Memory B cell (primary cell): Measurements from ENCODE around the gene TGFB2.

Experiments used
- ATAC-seq: fragments of 150-1000 bp; cut with Tn5 transposase; 2 replicates; pipeline ENCODE4 v1.10.0; 2021; ENCODE audit warnings: low read depth, mild to moderate bottlenecking, moderate library complexity
- DNase-seq, 2 donors: peaks; one replicate each; pipeline ENCODE4 v3.0.0; 2022; ENCODE audit warnings: low spot score in 2 of 2
- H3K27ac Mint-ChIP-seq: one replicate; pipeline ENCODE4 v1.8.0; 2022; ENCODE audit warnings: mild to moderate bottlenecking, moderate library complexity, mixed read lengths
- H3K27me3 Mint-ChIP-seq: one replicate; pipeline ENCODE4 v1.8.0; 2022; ENCODE audit warnings: mixed read lengths
- H3K36me3 Mint-ChIP-seq: one replicate; pipeline ENCODE4 v1.8.0; 2022; ENCODE audit warnings: mild to moderate bottlenecking, mixed read lengths
- H3K4me1 Mint-ChIP-seq: one replicate; pipeline ENCODE4 v1.8.0; 2022; ENCODE audit warnings: mixed read lengths
- H3K4me3 Mint-ChIP-seq: one replicate; pipeline ENCODE4 v1.8.0; 2022; ENCODE audit warnings: mild to moderate bottlenecking, moderate library complexity, mixed read lengths
- H3K9me3 Mint-ChIP-seq: one replicate; pipeline ENCODE4 v1.8.0; 2022; ENCODE audit warnings: mixed read lengths

The TGFB2 gene

DNA sequence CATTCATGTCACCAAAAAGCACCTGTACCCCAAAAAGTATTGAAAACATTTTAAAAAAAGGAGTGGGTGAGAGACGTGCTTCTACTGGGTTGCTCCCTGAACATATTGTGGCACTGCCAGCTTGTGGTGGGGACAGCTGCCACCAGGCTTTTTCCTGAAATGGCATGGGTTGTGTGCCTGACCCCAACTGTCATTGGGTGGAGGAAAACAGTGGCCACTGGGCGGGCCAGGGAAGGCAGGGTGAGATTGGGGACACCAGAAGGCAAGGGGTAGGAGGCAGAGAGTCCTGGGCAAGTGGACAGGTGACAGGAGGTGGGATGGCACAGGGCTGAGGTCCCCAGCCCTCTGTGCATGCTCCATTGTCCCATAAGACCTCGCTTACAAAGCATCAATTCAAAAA, 55.5 kb downstream of the TGFB2 start:
- no peak for ATAC-seq
- Mint-ChIP-seq H3K27ac (no peak overlapping the region), H3K36me3 (no peaks in the 10 kb centered on the region), H3K4me1 (no peaks in the 10 kb centered on the region), H3K4me3 (no peak overlapping the region), H3K27me3 (no peaks in the 10 kb centered on the region), H3K9me3 (no peaks in the 10 kb centered on the region)
- DNase-seq: no peak

DNA sequence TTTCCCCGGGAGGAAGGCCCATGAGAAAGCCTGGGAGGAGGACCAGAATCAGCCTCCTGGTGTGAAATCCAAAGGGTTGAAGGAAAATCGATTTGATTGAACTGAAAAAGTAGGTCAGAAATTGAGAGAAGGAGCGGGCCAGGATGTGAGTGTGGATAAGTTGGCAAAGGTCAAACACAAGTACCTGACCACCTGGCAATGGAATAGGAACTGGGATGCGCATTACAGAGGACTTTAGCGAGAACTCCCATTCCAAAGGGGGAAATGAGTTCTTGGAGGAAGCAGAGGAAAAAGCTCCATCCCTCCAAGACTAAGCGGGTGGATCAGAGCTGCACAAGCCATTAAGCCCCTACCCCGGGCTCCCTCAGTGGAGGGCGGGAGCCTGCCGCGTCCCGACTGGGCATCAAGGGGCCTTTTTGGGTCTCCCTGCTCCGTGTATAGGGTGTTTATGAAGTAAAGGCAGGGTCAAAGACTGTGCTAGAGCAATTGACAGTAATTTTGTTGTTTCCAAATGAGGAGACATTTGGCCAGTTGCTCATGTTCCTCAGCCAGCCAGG, 56.4 kb downstream of the TGFB2 start:
- Mint-ChIP-seq H3K27ac (no peak overlapping the region), H3K9me3 (no peaks in the 10 kb centered on the region), H3K27me3 (no peaks in the 10 kb centered on the region), H3K36me3 (no peaks in the 10 kb centered on the region), H3K4me3 (no peak overlapping the region), H3K4me1 (no peaks in the 10 kb centered on the region)
- DNase-seq: no peak
- no peak for ATAC-seq

DNA sequence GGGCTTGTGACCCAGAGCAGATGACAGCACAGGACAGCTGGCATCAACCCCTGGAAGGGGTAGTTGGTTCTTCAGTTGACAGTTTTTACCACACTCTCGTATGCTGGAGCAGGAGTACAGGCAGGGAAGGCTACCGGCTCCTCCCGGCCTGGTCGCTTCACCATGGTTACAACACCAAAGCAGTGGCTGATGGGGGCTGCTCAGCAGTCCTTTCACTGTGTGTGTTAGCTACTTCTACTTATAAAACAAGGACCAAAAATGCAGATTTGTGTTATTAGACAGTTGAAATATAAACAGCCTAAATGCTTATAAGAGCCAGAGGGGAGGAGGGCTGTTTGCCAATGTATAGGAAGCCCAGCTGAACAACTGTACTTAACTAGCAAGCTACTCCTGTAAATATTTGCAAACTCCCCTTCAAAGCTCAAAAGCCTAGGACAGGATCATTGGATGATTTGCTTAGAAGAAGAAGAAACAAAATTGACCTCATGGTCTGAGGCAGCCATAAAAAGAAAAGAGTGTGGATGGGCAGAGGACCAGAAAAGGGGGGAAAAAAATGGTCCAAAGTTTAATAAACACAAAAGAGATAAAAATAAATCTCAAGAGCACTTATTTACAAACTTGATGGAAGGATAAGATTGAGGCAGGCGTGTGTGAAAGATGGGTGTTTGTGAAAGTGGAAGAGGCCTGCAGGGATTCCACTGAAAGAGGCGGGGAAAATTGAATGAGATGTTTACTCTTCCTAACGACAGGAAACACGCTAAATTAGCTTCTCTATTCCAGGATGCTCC, 57.1 kb downstream of the TGFB2 start:
- H3K27ac Mint-ChIP-seq: no peak overlapping the region
- no peaks in the 10 kb centered on the region for H3K9me3 Mint-ChIP-seq
- no peaks in the 10 kb centered on the region for H3K4me1 Mint-ChIP-seq
- H3K4me3 Mint-ChIP-seq: no peak overlapping the region
- no peaks in the 10 kb centered on the region for H3K36me3 Mint-ChIP-seq
- DNase-seq (no peak), ATAC-seq (no peak)
- no peaks in the 10 kb centered on the region for H3K27me3 Mint-ChIP-seq

DNA sequence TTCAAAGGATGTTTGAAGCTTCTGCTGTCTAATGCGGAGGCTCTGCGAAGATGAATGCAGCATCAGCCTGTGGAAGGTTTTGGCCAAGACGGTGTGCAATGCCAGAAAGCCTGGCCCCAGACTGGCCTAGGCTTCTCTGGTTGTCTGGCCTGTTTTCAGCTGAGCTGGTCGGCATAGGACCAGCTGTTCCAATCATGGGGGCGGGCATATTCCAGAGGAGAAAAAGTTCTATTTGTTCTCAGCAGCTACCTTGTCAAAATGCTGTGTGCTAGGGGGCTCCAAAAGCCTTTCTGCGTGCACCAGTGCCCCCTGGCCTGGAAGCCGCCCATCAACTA, 57.6 kb downstream of the TGFB2 start:
- Mint-ChIP-seq H3K4me1 (no peaks in the 10 kb centered on the region), H3K36me3 (no peaks in the 10 kb centered on the region), H3K9me3 (no peaks in the 10 kb centered on the region), H3K4me3 (no peak overlapping the region), H3K27me3 (no peaks in the 10 kb centered on the region), H3K27ac (no peak overlapping the region)
- DNase-seq: no peak
- no peak for ATAC-seq

DNA sequence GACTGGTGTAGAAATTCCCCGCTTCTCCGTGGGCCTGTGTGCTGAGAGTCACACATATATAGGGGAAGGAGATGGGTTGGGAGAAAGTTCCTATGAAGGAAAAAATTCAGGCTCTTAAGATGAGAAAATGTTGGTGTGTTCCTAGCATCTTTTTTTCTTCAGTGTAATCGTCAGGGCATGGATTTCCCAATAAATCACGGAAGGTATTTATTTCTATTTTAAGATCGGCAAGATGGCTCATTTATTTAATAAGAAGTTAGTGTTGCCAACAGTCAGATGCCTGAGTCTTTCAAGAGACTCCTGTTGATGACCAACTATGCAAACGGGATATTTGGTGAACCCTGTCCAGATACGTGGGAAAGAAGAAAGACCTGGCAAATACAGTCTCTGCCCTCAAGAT, 58.2 kb downstream of the TGFB2 start:
- Mint-ChIP-seq H3K9me3 (no peaks in the 10 kb centered on the region), H3K4me3 (no peak overlapping the region), H3K27me3 (no peaks in the 10 kb centered on the region), H3K36me3 (no peaks in the 10 kb centered on the region), H3K4me1 (no peaks in the 10 kb centered on the region), H3K27ac (no peak overlapping the region)
- DNase-seq (no peak), ATAC-seq (no peak)

DNA sequence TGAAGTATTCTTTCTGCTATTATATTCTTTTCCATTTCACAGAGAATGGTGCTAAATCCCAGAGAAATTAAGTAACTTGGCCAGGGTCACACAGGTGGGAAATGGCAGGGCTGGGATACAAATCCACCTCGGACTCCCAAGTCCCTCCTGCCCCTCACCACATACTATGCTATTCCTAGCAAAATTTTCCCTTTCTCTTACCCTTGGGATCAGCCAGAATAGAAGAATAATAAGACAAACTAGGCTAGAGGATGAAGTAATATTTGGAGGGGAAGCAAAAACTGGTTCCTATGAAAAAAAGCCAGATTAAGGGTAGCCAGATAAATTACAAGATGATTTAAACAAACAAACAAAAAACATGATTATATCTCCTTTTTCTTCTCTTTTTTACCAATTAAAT, 62.5 kb downstream of the TGFB2 start:
- no peak overlapping the region for H3K4me3 Mint-ChIP-seq
- DNase-seq: no peak
- no peaks in the 10 kb centered on the region for H3K9me3 Mint-ChIP-seq
- no peak overlapping the region for H3K27ac Mint-ChIP-seq
- H3K4me1 Mint-ChIP-seq: no peaks in the 10 kb centered on the region
- H3K36me3 Mint-ChIP-seq: no peaks in the 10 kb centered on the region
- H3K27me3 Mint-ChIP-seq: no peaks in the 10 kb centered on the region
- no peak for ATAC-seq

DNA sequence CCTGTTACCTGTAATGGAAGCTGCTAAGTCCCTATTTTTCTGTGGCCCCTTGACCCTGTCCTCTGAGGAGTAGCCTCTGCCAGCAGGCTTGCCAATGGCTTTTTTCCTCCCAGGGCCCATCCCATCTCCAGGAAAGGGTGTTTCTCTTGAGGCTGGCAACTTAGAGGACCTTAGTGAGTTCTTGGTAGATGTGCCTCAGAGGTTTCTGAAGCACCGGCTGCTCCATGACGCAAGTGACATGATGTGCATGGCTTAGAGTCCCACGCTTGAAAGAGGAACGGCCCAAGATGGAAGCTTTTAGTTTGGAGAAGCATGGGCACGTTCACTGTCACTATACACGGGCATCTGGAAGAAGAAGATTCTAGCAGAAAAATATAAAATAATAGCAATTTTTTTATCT, 63.0 kb downstream of the TGFB2 start:
- H3K9me3 Mint-ChIP-seq: no peaks in the 10 kb centered on the region
- H3K36me3 Mint-ChIP-seq: no peaks in the 10 kb centered on the region
- H3K4me1 Mint-ChIP-seq: no peaks in the 10 kb centered on the region
- no peaks in the 10 kb centered on the region for H3K27me3 Mint-ChIP-seq
- ATAC-seq (no peak), DNase-seq (no peak)
- H3K27ac Mint-ChIP-seq: no peak overlapping the region
- no peak overlapping the region for H3K4me3 Mint-ChIP-seq

DNA sequence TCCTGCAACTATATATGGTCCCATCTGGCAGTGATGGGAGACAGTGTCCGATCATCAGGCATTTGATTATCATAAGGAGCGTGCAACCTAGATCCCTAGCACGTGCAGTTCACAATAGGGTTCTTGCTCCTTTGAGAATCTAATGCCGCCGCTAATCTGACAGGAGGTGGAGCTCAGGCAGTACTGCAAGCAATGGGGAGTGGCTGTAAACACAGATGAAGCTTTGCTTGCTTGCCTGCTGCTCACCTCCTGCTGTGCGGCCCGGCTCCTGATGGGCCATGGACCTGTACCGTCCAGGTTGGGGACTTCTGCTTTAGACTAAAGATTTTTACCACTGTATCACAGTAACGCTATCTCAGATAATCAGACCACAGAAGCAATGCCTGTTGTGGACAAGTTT, 63.8 kb downstream of the TGFB2 start:
- Mint-ChIP-seq H3K27me3 (no peaks in the 10 kb centered on the region), H3K4me3 (no peak overlapping the region)

DNA sequence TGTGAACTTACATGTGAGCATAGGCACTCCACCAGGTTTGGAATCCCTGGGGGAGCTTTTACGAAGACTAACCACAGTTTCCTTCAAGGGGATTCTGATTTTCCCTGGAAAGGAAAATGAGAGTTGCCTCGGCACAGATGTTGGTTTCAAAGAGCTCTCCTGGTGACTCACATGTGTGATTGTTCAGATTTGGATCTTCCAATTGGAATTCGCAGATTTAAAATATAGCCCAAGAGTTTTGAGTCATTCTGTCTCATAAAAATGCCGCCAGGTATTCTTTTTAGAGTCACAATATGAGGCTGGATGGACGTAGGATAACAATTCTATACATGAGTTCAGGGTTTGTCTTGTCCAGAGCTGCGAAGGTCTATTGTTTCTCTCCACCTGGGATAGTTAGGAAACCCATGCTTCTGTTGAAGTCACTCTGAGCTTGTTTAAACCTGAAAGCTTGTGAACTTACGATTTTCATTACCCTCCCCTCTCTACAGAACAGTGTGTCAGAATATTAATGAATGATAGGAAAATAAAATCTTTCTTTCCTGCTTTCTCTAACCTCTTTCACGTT, 64.9 kb downstream of the TGFB2 start:
- H3K9me3 Mint-ChIP-seq: no peaks in the 10 kb centered on the region
- no peaks in the 10 kb centered on the region for H3K4me1 Mint-ChIP-seq
- no peak for ATAC-seq
- no peaks in the 10 kb centered on the region for H3K36me3 Mint-ChIP-seq
- H3K4me3 Mint-ChIP-seq: no peak overlapping the region
- no peak overlapping the region for H3K27ac Mint-ChIP-seq
- H3K27me3 Mint-ChIP-seq: no peaks in the 10 kb centered on the region
- DNase-seq: no peak

More for the DNA sequence above, 63.8 kb downstream of the TGFB2 start:
- H3K4me1 Mint-ChIP-seq: no peaks in the 10 kb centered on the region
- DNase-seq (no peak), ATAC-seq (no peak)
- no peaks in the 10 kb centered on the region for H3K36me3 Mint-ChIP-seq
- no peak overlapping the region for H3K27ac Mint-ChIP-seq
- no peaks in the 10 kb centered on the region for H3K9me3 Mint-ChIP-seq

DNA sequence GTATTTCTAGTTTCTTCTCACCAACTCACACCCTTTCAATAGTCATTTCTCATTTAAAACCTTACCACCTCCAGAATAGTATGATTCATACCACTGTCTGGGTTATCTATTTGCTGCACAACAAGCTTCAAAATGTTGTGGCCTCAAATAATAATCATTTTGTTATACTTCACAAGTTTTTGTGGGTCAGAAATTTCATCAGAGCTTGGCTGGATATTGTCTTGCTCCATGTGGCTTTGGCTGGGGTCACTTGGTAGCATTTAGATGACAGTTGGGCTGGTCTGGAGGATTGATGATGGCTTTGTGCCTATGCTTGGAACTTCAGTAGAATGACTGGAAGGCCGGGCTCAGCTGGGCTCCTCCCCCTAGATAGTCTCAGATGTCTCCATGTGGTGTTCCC, 66.0 kb downstream of the TGFB2 start:
- H3K4me1 Mint-ChIP-seq: no peaks in the 10 kb centered on the region
- no peaks in the 10 kb centered on the region for H3K36me3 Mint-ChIP-seq
- H3K27ac Mint-ChIP-seq: no peak overlapping the region

DNA sequence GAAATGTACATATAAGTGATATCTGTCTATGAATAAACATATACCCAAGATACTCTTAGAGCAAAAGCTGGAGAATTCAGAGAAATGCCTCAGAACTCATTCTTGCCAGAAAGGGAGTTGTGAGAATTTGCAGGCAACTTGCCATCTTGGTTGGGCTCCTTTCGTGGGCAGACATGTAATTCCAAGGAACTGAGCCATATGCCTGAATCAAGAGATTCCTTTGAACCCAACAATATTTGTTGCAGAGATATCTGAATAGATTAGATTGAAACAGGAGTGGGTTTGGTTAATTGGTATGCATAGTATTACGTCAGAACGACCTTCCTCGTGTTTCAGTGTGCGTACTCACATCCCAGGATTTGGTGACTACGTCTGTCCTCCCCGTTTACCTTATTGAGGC, 67.0 kb downstream of the TGFB2 start:
- H3K9me3 Mint-ChIP-seq: peaks cover 5% of the 10 kb centered on the region
- H3K27ac Mint-ChIP-seq: no peak overlapping the region
- H3K36me3 Mint-ChIP-seq: peaks cover 5% of the 10 kb centered on the region
- no peaks in the 10 kb centered on the region for H3K4me1 Mint-ChIP-seq
- no peak overlapping the region for H3K4me3 Mint-ChIP-seq
- no peak for DNase-seq
- no peak for ATAC-seq
- H3K27me3 Mint-ChIP-seq: no peaks in the 10 kb centered on the region

More for the DNA sequence above, 66.0 kb downstream of the TGFB2 start:
- H3K4me3 Mint-ChIP-seq: no peak overlapping the region
- no peak for DNase-seq
- H3K27me3 Mint-ChIP-seq: no peaks in the 10 kb centered on the region
- H3K9me3 Mint-ChIP-seq: no peaks in the 10 kb centered on the region
- ATAC-seq: no peak

DNA sequence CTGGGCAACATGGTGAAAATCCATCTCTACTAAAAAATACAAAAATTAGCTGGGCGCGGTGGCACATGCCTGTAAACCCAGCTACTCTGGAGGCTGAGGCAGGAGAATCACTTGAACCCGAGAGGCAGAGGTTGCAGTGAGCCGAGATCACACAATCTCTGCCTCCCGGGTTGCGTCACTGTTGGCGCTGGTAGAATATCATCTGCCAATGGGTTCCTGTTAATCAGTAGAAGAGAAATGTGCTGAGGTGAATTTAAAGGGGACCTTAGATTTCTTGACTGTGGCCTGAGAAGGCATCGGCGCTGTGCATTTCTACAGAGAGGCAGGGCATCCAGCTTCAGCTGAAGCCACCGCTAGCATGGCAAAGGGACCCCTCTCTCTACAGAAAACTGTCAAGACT, 68.0 kb downstream of the TGFB2 start:
- H3K9me3 Mint-ChIP-seq: peaks cover 5% of the 10 kb centered on the region
- ATAC-seq: no peak
- no peaks in the 10 kb centered on the region for H3K27me3 Mint-ChIP-seq
- H3K27ac Mint-ChIP-seq: no peak overlapping the region
- no peak for DNase-seq
- no peak overlapping the region for H3K4me3 Mint-ChIP-seq
- peaks cover 5% of the 10 kb centered on the region for H3K36me3 Mint-ChIP-seq
- no peaks in the 10 kb centered on the region for H3K4me1 Mint-ChIP-seq

DNA sequence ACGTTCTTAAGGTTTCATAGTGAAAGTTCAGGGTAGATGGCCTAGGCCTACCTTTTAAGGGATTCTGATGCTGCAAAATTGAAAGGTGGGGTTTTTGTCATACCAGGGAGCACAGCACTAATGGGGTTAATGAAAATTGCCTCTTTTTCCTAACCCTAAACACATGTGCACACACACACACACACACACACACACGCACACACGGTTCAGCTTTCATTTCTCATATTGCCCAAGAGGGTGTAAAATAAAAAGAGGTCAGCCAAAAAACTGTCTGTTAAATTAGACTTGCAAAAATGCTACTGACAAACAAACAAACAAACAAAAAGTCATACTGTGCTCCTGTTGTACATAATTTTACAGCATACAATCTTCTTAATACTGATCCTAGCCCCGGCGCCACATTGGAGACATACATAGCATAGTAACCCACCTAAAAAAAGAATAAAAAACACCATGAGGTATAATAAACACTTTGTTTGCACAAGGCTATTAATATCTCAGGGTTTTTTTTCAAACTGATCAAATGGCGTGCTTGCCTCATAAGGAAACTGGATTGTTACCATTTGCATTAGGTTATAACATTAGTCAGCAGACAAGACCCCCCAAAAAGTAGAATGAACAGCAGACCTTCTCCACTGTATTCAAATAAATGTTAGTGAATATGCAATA, 69.1 kb downstream of the TGFB2 start:
- H3K27ac Mint-ChIP-seq: no peak overlapping the region
- DNase-seq (no peak), ATAC-seq (no peak)
- no peaks in the 10 kb centered on the region for H3K27me3 Mint-ChIP-seq
- no peaks in the 10 kb centered on the region for H3K4me1 Mint-ChIP-seq
- no peak overlapping the region for H3K4me3 Mint-ChIP-seq
- peaks cover 5% of the 10 kb centered on the region for H3K9me3 Mint-ChIP-seq
- peaks cover 6% of the 10 kb centered on the region for H3K36me3 Mint-ChIP-seq

DNA sequence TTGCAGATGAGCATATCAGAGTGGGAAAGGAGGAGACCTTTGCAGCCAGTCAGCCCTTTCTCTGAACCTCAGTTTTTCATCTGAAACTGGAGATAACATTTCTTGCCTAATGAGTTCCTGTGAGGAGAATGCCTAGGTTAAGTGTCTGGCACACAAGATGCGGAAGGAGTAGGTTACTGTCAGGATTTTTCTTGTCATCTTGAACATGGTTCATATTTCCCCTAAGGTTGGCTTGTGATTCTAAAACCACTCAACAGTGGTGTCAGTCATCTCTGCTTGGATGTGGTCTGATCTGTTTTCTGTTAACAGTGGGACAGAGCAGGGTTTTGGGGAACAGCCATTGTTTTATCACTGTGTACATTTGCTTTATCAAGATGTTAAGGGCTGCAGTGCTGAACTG, 70.6 kb downstream of the TGFB2 start:
- ATAC-seq: no peak
- Mint-ChIP-seq H3K27me3 (no peaks in the 10 kb centered on the region), H3K9me3 (peaks cover 5% of the 10 kb centered on the region), H3K4me3 (no peak overlapping the region), H3K36me3 (peaks cover 7% of the 10 kb centered on the region), H3K27ac (no peak overlapping the region), H3K4me1 (no peaks in the 10 kb centered on the region)
- no peak for DNase-seq
